Astrocyte of the spinal cord (primary cell): ENCODE measurements around the gene MED25.

ENCODE experiments used
- DNase-seq: peaks from one replicate; pipeline ENCODE4 v3.0.0; 2011; ENCODE audit warnings: low read depth, low spot score
- H3K4me3 ChIP-seq: 2 replicates; pipeline ENCODE4 v1.5.1; 2011; ENCODE audit warnings: low read depth, mild to moderate bottlenecking, low read length, moderate library complexity
- CTCF ChIP-seq: IDR thresholded peaks from 2 replicates; pipeline ENCODE4 v1.5.1; 2012; ENCODE audit warnings: low read depth, mild to moderate bottlenecking, low read length, inconsistent platforms
- in situ Hi-C: cut with HindIII; loops from 2 replicates; pipeline ENCODE4 v1.10.0; 2017; ENCODE audit warnings: low sequenced_read_pairs

The MED25 gene

GRCh38 chr19:49858088-49858985 is 40.2 kb downstream of the MED25 start:
- TF ChIP-seq CTCF = no peak
- no peak overlapping the region for H3K4me3 ChIP-seq
- no peak for DNase-seq
- in situ Hi-C loops = no loop called here

GRCh38 chr19:49859682-49860335 is 41.7 kb downstream of the MED25 start:
- no peak for TF ChIP-seq CTCF

GRCh38 chr19:49860336-49861102 is 42.4 kb downstream of the MED25 start:
- no peak for TF ChIP-seq CTCF
- H3K4me3 ChIP-seq = no peak overlapping the region
- in situ Hi-C loops = no loop called here
- DNase-seq = no peak

More at GRCh38 chr19:49859682-49860335, 41.7 kb downstream of the MED25 start:
- H3K4me3 ChIP-seq = no peak overlapping the region
- no peak for DNase-seq
- in situ Hi-C loops = no loop called here

GRCh38 chr19:49861107-49861506 is 43.0 kb downstream of the MED25 start:
- no peak overlapping the region for H3K4me3 ChIP-seq
- no peak for TF ChIP-seq CTCF
- no peak for DNase-seq
- in situ Hi-C loops = no loop called here

- in situ Hi-C loops = no loop called here
- H3K4me3 ChIP-seq = no peak overlapping the region
- TF ChIP-seq CTCF = no peak
- DNase-seq = no peak
Measured at GRCh38 chr19:49861541-49862378, 43.7 kb downstream of the MED25 start.
